ENCODE data around the gene SH3RF2.

- TF ChIP-seq CHD2 (IDR thresholded peaks at IDR 0.05; ENCODE audit: low read depth, low read length) (no peak), MAF1 (CRISPR knock-in tag; IDR thresholded peaks at IDR 0.05; ENCODE audit: borderline replicate concordance) (no peak), ZFP36 (IDR thresholded peaks at IDR 0.05; ENCODE audit: borderline replicate concordance, low read depth, low read length, partially characterized antibody) (no peak), CREB1 (IDR thresholded peaks at IDR 0.05) (no peak), CREB1 (CRISPR knock-in tag; IDR thresholded peaks at IDR 0.05) (no peak), KMT2B (CRISPR knock-in tag; IDR thresholded peaks at IDR 0.05) (no peak), CTCF (CRISPR knock-in tag; IDR thresholded peaks at IDR 0.05) (no peak), ZNF232 (CRISPR knock-in tag; IDR thresholded peaks at IDR 0.05; ENCODE audit: borderline replicate concordance) (no peak), ZNF143 (CRISPR knock-in tag; IDR thresholded peaks at IDR 0.05) (no peak), ZNF83 (CRISPR knock-in tag; IDR thresholded peaks at IDR 0.05; ENCODE audit: borderline replicate concordance) (no peak), ZNF572 (CRISPR knock-in tag; IDR thresholded peaks at IDR 0.05) (no peak), FOXM1 (CRISPR knock-in tag; IDR thresholded peaks at IDR 0.05) (no peak), EP300 (IDR thresholded peaks at IDR 0.05; ENCODE audit: low read depth in 2 of 2, low read length in 2 of 2) (no peak), EP300 (CRISPR knock-in tag; IDR thresholded peaks at IDR 0.05; ENCODE audit: borderline replicate concordance) (no peak), NONO (IDR thresholded peaks at IDR 0.05) (no peak), NONO (CRISPR knock-in tag; conservative IDR thresholded peaks at IDR 0.05) (no peak), ZNF564 (CRISPR knock-in tag; IDR thresholded peaks at IDR 0.05) (no peak)
Observed at GRCh38 chr5:146051678-146052077, 115.3 kb downstream of the SH3RF2 start.
